A549 treated with GW870086 at 1 μM for 4 hours (cell line): ENCODE measurements around the gene BUD23. TPM values are rescaled to one million over a fixed set of nuclear protein-coding genes. Genes with fewer than 3 reads are reported as not detected.

ENCODE experiments used
- total RNA-seq: library from RNA; stranded (reverse); fragments of 200-300 nt; extraction: Qiagen RNA extraction; gene quantifications from 5 replicates; pipeline ENCODE4 v1.2.3, GENCODE V29; 2022; ENCODE audit warnings: low read depth

Gene BUD23, protein sequence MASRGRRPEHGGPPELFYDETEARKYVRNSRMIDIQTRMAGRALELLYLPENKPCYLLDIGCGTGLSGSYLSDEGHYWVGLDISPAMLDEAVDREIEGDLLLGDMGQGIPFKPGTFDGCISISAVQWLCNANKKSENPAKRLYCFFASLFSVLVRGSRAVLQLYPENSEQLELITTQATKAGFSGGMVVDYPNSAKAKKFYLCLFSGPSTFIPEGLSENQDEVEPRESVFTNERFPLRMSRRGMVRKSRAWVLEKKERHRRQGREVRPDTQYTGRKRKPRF
- total RNA-seq = 129 to 166 TPM (median 136 TPM) in 5 replicates

DNA sequence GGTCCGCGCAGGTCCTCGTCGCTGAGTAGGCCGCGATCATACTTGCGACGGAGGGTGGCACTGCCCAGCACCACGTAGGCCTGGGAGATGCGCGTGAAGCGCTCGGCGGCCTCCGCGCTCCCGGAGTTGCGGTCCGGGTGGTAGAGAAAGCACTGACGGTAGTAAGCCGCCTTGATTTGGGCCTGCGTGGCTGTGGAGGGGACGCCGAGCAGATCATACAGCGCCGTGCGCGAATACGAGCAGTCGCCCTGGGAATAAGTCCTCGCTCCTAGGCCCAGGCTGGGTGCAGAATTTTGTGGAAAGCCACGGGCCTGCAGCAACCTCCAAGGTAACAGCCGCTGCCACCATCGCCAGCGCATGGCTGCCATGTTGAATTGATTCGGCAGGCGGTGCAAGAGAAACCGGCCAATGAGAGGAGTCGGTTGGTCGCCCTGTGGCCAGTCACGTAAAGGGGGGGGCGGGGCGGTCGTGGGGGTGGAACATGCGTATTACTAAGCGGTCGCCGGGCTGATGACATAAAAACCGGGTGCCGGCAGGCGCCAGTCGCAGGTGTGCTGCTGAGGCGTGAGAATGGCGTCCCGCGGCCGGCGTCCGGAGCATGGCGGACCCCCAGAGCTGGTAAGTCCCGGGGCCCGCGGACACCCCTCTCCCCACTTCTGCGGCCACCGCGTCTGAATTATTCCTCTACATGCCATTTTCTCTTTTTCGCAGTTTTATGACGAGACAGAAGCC, at the start of gene BUD23, which contains the start of gene DNAJC30:
Gene BUD23, plus strand, starts transcription at position 542 of the 732 bp plus-strand sequence. Its CDS starts 29 bp downstream, at position 571.
Gene DNAJC30, minus strand, starts transcription at position 398 of the 732 bp plus-strand sequence. Its CDS starts 30 bp downstream, at position 368.

DNA sequence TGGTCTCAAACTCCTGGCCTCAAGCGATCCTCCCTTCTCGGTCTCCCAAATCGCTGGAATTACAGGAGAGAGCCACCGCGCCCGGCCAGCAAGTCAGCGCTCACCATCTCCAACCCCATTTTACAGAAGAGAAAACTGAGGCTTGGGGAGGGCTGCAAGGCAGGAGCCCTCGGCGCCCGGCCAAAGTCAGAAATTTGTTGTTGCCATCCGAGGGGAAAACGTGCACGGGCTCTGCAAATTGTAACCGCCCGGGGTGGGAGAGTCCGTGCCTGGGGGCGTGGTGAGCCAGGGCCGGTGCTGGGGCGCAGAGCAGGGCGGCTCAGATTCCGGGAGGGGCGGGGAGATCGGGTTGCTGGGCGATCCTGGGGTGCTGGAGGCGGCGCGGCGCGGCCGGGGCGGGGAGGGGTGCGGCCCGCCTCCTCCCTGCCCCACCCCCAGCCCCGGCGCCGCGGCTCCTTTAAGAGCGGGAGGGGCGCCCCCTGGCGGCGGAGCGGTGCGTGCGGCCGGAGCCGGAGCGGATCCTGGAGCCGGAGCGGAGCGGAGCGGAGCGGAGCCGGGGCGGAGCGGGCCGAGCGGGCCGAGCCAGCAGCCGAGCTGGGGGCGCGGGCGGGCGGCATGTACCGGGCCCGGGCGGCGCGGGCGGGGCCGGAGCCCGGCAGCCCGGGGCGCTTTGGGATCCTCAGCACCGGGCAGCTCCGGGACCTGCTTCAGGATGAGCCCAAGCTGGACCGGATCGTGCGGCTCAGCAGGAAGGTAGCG, 15.9 kb upstream of the BUD23 start, which contains the start of gene VPS37D:
Gene VPS37D, plus strand, starts transcription at position 488 of the 759 bp plus-strand sequence. Its CDS starts 128 bp downstream, at position 616.

DNA sequence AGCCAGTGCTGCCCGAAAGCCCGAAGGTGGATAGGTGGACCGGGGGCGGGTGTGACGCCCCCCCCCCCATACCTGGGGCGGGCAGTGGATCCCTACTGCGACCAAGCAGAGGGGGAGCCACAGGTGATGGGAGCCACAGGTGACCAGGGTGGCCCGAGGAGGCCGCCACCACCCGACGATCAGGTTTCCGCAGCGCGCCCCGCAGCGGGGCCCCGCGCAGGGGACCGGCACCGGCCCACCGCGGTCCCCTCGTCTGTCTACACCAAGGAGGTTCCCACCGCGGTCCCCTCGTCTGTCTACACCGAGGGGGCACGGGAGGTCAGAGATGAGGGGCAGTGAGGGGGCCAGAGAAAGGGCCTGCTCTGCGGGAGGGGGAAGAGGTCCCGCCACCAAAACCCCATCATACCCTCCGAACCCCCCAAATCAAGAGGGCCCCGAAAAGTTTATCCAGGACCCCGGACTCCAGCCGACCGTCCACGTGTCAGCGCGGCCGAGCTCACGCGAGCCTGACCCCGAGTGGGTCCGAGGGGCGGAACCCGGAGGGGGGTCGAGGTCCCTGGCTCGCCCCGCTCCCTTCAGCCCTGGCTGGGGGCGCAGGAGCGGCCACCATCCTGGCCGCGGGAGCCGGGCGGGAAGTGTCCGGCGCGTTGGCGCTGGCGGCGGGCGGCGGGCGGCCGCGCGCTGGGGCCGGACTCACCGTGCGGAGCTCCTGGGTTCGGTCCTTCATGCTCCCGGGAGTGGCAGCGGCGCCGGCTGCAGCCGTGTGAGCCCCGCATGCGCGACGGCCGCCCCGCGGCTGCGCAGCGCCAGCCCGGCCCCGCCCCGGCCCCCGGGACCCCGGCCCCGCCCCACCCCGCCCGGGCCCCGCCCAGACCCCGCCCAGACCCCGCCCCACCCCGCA, 35.8 kb downstream of the BUD23 start, which contains the start of gene STX1A:
Gene STX1A, minus strand, starts transcription at position 765 of the 901 bp plus-strand sequence. Its CDS starts 38 bp downstream, at position 727.

DNA sequence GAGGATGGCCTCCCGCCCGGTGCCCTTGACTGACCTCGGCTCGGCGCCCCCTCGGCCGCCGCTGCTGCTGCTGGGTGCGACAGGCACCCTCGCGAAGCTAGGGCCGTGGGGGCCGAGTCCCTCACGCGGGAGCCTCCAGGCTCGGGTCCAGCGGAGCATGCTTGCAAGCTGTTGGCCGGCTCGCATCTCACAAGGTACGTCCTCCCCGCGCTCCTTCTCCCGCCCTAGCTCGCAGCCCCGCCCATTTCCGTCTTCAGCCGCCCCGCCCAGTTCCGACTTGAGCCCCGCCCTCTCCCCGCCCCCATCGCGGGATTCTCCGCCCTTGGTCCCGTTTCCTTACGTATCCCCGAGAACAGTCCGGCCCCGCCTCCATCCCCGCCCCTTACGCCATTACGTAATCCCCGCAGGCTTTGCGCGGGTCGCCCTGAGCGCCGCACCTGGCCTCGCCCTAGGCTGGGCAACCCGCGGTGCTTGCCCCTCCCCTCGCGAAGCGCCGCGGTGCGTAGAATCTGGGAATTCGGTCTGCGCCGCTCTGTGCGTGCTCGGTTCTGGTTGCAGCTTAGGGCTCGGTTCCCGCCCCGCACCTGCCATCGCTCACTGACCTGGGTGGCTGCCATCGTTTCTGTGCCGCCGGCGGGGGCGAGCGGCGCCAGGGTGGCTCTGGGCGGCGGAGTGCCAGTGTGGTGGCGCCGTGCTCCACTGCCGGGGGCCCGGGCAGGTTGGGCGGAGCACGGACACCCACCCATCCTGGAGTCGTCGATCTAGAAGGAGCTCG, 55.4 kb downstream of the BUD23 start, which contains the start of gene ABHD11:
Gene ABHD11, minus strand, starts transcription at position 191 of the 775 bp plus-strand sequence. Its CDS starts 32 bp downstream, at position 159.

Other genes starting within 250 kb of the BUD23 start
- gene FZD9, start 249.8 kb upstream of the BUD23 start, total RNA-seq = 1.3 to 2.1 TPM (median 1.7 TPM) in 5 replicates
- gene BAZ1B, start 161.3 kb upstream of the BUD23 start, total RNA-seq = 47.9 to 58.9 TPM (median 56.2 TPM) in 5 replicates
- 60.4 to 75.8 TPM (median 68.4 TPM) in 5 replicates for gene BCL7B, start 125.9 kb upstream of the BUD23 start, total RNA-seq
- gene TBL2, start 105.0 kb upstream of the BUD23 start, total RNA-seq = 49.3 to 57.0 TPM (median 50.3 TPM) in 5 replicates
- gene MLXIPL, start 59.1 kb upstream of the BUD23 start, total RNA-seq = 1.2 to 1.5 TPM (median 1.3 TPM) in 5 replicates
- gene VPS37D, start 15.8 kb upstream of the BUD23 start, total RNA-seq = 4.4 to 7.3 TPM (median 6.6 TPM) in 5 replicates
- 8.2 to 10.7 TPM (median 10.2 TPM) in 5 replicates for gene DNAJC30, start 144 bp upstream of the BUD23 start, total RNA-seq
- 75.6 to 95.5 TPM (median 88.3 TPM) in 5 replicates for gene STX1A, start 36.1 kb downstream of the BUD23 start, total RNA-seq
- 21.8 to 28.5 TPM (median 26.4 TPM) in 5 replicates for gene ABHD11, start 55.2 kb downstream of the BUD23 start, total RNA-seq
- gene CLDN3, start 86.7 kb downstream of the BUD23 start, total RNA-seq = 2.1 to 5.3 TPM (median 3.0 TPM) in 5 replicates
- 5.5 to 7.7 TPM (median 7.4 TPM) in 5 replicates for gene CLDN4, start 147.4 kb downstream of the BUD23 start, total RNA-seq
- 7.1 to 11.1 TPM (median 10.1 TPM) in 5 replicates for gene METTL27, start 158.9 kb downstream of the BUD23 start, total RNA-seq
- 0.32 TPM in 1 of 5 replicates, not detected in the others for gene TMEM270, start 177.6 kb downstream of the BUD23 start, total RNA-seq